HL-60 (cell line): Measurements from ENCODE around the gene PRDM16.

ENCODE experiments used
- DNase-seq, 2 experiments: peaks; one replicate each; pipeline ENCODE4 v3.0.0-alpha.2; 2010 to 2020; ENCODE audit warnings: low read depth in 1 of 2, low spot score in 1 of 2
- H3K27ac ChIP-seq: fragments of 250-450 bp; sonication (Bioruptor Pico); replicated peaks from 2 replicates; pipeline ENCODE4 v1.5.1; 2020; ENCODE audit warnings: mild to moderate bottlenecking, moderate library complexity
- H3K27me3 ChIP-seq: fragments of 250-450 bp; sonication (Bioruptor Pico); 2 replicates; pipeline ENCODE4 v1.5.1; 2021; ENCODE audit warnings: mild to moderate bottlenecking, moderate library complexity; ENCODE audit not compliant: insufficient read depth, poor library complexity, severe bottlenecking
- H3K4me3 ChIP-seq: replicated peaks from 2 replicates; pipeline ENCODE4 v1.5.1; 2011; ENCODE audit warnings: mild to moderate bottlenecking, control low read depth, low read length; ENCODE audit not compliant: insufficient read depth
- CTCF ChIP-seq: IDR thresholded peaks from one replicate; pipeline ENCODE4 v1.5.1; 2011; ENCODE audit warnings: low read length, control low read depth, inconsistent platforms; ENCODE audit not compliant: insufficient read depth
- GABPA ChIP-seq: IDR thresholded peaks from 2 replicates; pipeline ENCODE4 v1.6.1; 2012; ENCODE audit warnings: low read depth
- POLR2AphosphoS5 ChIP-seq: IDR thresholded peaks from 2 replicates; pipeline ENCODE4 v1.6.1; 2012; ENCODE audit warnings: low read depth
- REST ChIP-seq: IDR thresholded peaks from 2 replicates; pipeline ENCODE4 v1.6.1; 2012; ENCODE audit warnings: low read depth; ENCODE audit not compliant: insufficient replicate concordance
- SPI1 ChIP-seq: IDR thresholded peaks from 2 replicates; pipeline ENCODE4 v1.6.1; 2012; ENCODE audit warnings: low read depth, mild to moderate bottlenecking, borderline replicate concordance

Gene PRDM16

GRCh38 chr1:3249631-3250501, 180.9 kb downstream of the PRDM16 start:
- no peak overlapping the region for H3K4me3 ChIP-seq
- TF ChIP-seq POLR2AphosphoS5 (no peak), REST (no peak), SPI1 (no peak), CTCF (no peak), GABPA (no peak)
- H3K27ac ChIP-seq: no peak overlapping the region
- peaks cover 4% of the 10 kb centered on the region for H3K27me3 ChIP-seq
- DNase-seq: no peak

GRCh38 chr1:3250624-3251023, 181.6 kb downstream of the PRDM16 start:
- H3K27ac ChIP-seq: no peak overlapping the region
- no peak for TF ChIP-seq SPI1
- no peak for TF ChIP-seq GABPA
- TF ChIP-seq CTCF: no peak
- TF ChIP-seq POLR2AphosphoS5: no peak
- no peak for TF ChIP-seq REST
- H3K4me3 ChIP-seq: no peak overlapping the region
- DNase-seq: no peak
- peaks cover 4% of the 10 kb centered on the region for H3K27me3 ChIP-seq

- TF ChIP-seq REST (no peak), SPI1 (no peak)
- H3K4me3 ChIP-seq: no peak overlapping the region
- H3K27ac ChIP-seq: no peak overlapping the region
- H3K27me3 ChIP-seq: peaks cover 4% of the 10 kb centered on the region
- DNase-seq: no peak
These were observed 182.2 kb downstream of the PRDM16 start for GRCh38 chr1:3251099-3251806.
